Thoracic aorta (tissue), 2 donors: ENCODE results near the gene RAB33A. TPM values are rescaled to one million over a fixed set of nuclear protein-coding genes. Genes with fewer than 3 reads are reported as not detected.

Source experiments
- ATAC-seq: fragments of 150-250 bp; one replicate; pipeline ENCODE4 v1.8.0; 2017; ENCODE audit warnings: low read depth; ENCODE audit not compliant: insufficient number of reproducible peaks, low FRiP score
- DNase-seq: peaks from one replicate; pipeline ENCODE4 v3.0.0-alpha.2; 2020; ENCODE audit warnings: low spot score
- H3K27ac ChIP-seq, 2 donors: fragments of 200-600 bp; sonication (generic); 1 replicate in 1 of 2; 2 replicates in 1 of 2; pipeline ENCODE4 v1.5.1; 2016; ENCODE audit warnings: mild to moderate bottlenecking in 2 of 2, moderate library complexity in 2 of 2
- H3K27me3 ChIP-seq: fragments of 200-600 bp; sonication (generic); replicated peaks from 2 replicates; pipeline ENCODE4 v1.6.0; 2016; ENCODE audit warnings: mild to moderate bottlenecking; ENCODE audit not compliant: insufficient read depth
- H3K36me3 ChIP-seq: fragments of 200-600 bp; sonication (generic); one replicate; pipeline ENCODE4 v1.5.1; 2016
- H3K4me1 ChIP-seq, 2 donors: fragments of 200-600 bp; sonication (generic); 1 replicate in 1 of 2; 2 replicates in 1 of 2; pipeline versions ENCODE4 v1.5.1 to v1.6.0; 2016; ENCODE audit warnings: low read depth in 2 of 2, mild to moderate bottlenecking in 1 of 2; ENCODE audit not compliant: control insufficient read depth in 1 of 2
- H3K4me3 ChIP-seq: fragments of 200-600 bp; sonication (generic); 2 replicates; pipeline ENCODE4 v1.5.1; 2016; ENCODE audit warnings: mild to moderate bottlenecking
- H3K9me3 ChIP-seq: fragments of 200-600 bp; sonication (generic); 2 replicates; pipeline ENCODE4 v1.5.1; 2016
- total RNA-seq, 2 donors: library from RNA; depleted of rRNA; stranded (reverse); fragments of >200 nt; gene quantifications; one replicate each; pipeline versions ENCODE4 v1.1.0 to v1.2.3, GENCODE V29; 2016
- TF ChIP-seq, protein P1 (sequence below): fragments of 200-600 bp; sonication (generic); IDR thresholded peaks from one replicate; pipeline ENCODE4 v1.5.1; 2019; ENCODE audit warnings: antibody characterized with exemption

Gene RAB33A
- total RNA-seq, 2 donors from 2014 or later: not detected

DNA sequence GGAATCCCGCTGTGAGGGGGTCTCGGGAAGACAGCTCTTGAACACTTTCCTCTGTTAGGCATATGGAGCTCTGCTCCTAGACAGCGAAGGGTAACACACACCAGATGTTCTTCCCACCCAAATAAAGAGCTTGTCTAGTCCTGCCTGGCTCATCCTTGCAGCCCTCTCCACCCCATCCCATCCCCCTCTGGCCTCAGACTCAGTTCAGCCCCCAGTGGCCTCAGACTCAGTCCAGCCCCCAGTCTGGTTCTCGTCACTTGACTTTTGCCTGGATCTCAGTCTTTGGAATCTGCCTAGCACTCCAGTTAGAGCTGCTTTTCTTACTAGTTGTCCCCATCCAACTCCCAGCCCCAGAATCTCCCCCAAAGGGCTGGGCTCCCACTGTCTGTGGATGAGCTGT, 14.9 kb downstream of the RAB33A start:
- DNase-seq: no peak
- Histone ChIP-seq H3K27me3 (no peaks in the 10 kb centered on the region), H3K9me3 (no peaks in the 10 kb centered on the region), H3K4me3 (no peak overlapping the region), H3K36me3 (no peaks in the 10 kb centered on the region), H3K27ac (no peak overlapping the region), H3K4me1 (no peaks in the 10 kb centered on the region)
- ATAC-seq: no peak
- TF ChIP-seq, protein P1, sequence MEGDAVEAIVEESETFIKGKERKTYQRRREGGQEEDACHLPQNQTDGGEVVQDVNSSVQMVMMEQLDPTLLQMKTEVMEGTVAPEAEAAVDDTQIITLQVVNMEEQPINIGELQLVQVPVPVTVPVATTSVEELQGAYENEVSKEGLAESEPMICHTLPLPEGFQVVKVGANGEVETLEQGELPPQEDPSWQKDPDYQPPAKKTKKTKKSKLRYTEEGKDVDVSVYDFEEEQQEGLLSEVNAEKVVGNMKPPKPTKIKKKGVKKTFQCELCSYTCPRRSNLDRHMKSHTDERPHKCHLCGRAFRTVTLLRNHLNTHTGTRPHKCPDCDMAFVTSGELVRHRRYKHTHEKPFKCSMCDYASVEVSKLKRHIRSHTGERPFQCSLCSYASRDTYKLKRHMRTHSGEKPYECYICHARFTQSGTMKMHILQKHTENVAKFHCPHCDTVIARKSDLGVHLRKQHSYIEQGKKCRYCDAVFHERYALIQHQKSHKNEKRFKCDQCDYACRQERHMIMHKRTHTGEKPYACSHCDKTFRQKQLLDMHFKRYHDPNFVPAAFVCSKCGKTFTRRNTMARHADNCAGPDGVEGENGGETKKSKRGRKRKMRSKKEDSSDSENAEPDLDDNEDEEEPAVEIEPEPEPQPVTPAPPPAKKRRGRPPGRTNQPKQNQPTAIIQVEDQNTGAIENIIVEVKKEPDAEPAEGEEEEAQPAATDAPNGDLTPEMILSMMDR: no peak

DNA sequence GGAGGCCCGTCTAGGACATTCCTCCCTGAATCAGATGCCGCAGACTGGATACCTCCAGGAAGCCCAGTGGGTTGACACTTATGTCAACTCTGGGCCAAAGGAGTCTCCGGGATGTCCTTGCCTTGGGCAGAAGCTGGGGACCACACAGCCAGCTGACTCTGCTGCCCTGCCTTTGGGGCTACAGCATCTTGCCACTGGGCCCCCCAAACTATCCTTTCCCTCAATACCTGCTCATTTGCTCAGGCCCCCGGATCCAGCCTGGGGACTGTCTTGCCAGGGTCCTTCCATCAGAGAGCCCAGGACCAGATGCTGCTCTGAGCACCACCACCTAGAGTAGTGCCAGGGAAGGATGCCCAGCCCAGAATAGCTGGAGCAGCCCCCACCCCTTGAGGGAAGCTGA, 19.0 kb downstream of the RAB33A start:
- no peak overlapping the region for H3K27ac ChIP-seq
- TF ChIP-seq, protein P1: no peak
- H3K36me3 ChIP-seq: no peaks in the 10 kb centered on the region
- no peaks in the 10 kb centered on the region for H3K9me3 ChIP-seq
- no peak for ATAC-seq
- H3K4me3 ChIP-seq: no peak overlapping the region
- H3K27me3 ChIP-seq: no peaks in the 10 kb centered on the region
- no peaks in the 10 kb centered on the region for H3K4me1 ChIP-seq
- DNase-seq: no peak

DNA sequence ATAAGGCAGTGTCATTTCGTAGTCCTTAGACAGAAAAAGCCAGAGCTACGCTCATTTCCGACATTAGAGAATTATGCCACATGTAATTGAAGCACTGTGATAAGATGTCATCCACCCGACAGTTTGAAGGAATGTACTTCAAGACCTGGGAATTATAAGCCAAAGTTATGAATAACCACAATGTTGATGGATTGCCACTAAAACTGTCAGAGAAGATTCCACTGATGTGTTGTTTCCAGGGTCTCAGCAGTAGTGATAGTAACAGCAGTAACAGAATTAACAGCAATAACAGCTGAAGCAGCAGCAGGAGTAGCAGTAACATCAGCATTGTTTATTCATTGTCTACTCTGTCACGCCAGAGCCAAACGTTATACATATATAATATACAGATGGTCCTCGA, 24.7 kb downstream of the RAB33A start:
- Histone ChIP-seq H3K27me3 (no peaks in the 10 kb centered on the region), H3K4me3 (no peak overlapping the region), H3K9me3 (no peaks in the 10 kb centered on the region), H3K36me3 (no peaks in the 10 kb centered on the region), H3K27ac (no peak overlapping the region), H3K4me1 (peaks cover 0 to 9% of the 10 kb centered on the region in 2 donors)
- ATAC-seq (no peak), DNase-seq (no peak)
- TF ChIP-seq, protein P1: no peak

DNA sequence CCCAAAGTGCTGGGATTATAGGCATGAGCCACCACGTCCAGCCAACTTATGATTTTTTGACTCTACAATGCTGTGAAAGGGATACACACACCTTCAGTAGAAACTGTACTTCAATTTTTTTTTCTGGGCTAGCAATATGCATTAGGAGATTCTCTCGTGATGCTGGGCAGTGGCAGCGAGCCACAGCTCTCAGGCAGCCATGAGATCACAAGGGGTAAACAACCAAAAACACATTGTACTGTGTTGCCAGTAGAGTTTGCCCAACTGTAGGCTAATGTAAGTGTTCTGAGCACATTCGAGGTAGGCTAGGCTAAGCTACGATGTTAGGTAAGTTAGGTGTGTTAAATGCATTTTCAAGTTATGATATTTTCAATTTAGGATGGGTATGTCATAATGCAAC, 25.7 kb downstream of the RAB33A start:
- DNase-seq (no peak), ATAC-seq (no peak)
- TF ChIP-seq, protein P1: no peak

DNA sequence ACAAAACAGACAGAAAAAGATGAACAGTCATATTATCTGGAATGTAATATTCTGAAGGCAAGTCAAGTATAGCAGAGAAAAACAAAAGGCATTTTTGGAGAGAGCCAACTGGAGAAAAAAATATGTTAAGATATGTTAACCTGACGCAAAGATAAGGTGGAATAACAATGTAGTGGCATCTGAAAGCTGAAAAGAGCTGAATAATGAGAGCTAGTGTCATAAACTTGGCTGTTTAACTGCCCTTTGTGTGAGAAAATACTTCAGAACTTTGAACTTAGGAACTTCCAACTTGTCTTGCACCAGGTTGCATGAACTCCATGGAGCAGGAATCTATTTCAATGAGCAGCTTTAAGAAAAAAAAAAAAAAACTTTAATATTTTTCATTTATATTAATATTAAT, 32.9 kb downstream of the RAB33A start:
- ATAC-seq: no peak
- no peaks in the 10 kb centered on the region for H3K36me3 ChIP-seq
- TF ChIP-seq, protein P1: no peak

More for the DNA sequence above, 25.7 kb downstream of the RAB33A start:
- Histone ChIP-seq H3K36me3 (no peaks in the 10 kb centered on the region), H3K4me1 (peaks cover 0 to 9% of the 10 kb centered on the region in 2 donors), H3K4me3 (no peak overlapping the region), H3K9me3 (no peaks in the 10 kb centered on the region), H3K27me3 (no peaks in the 10 kb centered on the region), H3K27ac (no peak overlapping the region)

More for the DNA sequence above, 32.9 kb downstream of the RAB33A start:
- H3K27ac ChIP-seq: no peak overlapping the region
- no peaks in the 10 kb centered on the region for H3K9me3 ChIP-seq
- H3K4me3 ChIP-seq: no peak overlapping the region
- no peaks in the 10 kb centered on the region for H3K4me1 ChIP-seq
- DNase-seq: no peak
- no peaks in the 10 kb centered on the region for H3K27me3 ChIP-seq
